Stimulated activated CD8-positive, alpha-beta memory T cell treated with anti-CD3 and anti-CD28 coated beads, Interleukin-4, amount 100 ng/mL, for 4 hours (primary cell): ENCODE results near the gene BPIFA3.

ENCODE experiments used
- DNase-seq, 2 donors: peaks; one replicate each; pipeline ENCODE4 v3.0.0-alpha.2; 2020; ENCODE audit warnings: low read depth in 2 of 2, low spot score in 1 of 2

The BPIFA3 gene

DNA sequence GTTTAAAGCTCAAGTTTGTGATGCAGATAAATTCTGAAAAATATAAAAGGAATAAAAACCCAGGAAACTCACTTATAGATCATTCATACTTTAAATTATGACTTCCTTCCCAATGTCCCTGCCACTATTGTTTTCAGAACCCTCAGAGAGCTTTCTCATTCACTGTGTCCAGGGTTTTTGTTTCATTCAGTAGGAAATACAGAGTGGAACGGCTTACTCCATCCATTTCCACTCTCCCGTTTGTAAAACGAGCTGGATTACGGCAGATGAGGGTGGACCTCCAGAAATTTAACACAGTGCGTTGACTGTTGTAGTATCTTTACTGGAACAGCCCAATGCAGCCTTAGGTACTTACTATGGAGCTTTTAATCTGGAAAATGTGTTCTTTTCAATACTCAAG, 42.2 kb downstream of the BPIFA3 start:
- no peak for DNase-seq

DNA sequence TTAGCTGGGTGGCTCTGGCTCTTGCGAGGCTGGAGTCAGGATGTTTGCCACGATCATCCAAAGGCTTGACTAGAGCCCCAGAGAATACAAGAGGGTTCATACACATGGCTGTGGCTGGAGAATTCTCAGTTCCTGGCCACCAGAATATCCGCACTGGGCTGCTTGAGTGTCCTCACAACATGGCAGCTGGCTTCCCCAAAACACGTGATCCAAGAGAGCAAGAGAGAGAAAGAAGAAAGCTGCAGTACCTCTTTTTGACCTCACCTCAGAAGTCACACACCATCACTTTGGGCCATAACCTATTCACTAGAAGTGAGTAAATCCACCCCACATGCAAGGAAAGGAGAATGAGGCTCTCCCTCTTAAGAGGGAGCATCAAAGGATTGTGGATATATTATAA, 44.3 kb downstream of the BPIFA3 start:
- no peak for DNase-seq

DNA sequence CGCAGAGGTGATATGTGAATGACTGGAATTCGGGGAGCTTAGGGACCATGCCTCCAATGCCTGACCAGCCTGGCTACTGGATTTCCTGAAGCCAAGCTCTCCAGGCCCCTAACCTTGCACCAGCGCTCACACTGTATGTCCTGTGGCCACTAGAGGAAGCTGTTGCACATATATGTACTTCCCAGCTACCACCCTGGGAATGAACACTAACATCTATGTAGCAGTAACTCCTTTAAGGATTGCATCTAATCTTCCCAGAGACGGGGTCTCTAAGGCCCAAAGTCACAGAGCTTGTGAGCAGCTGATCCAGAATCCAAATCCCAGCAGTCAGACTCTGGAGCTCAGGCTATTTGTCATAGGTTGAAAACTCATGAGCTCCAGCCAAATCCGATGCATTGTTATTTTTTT, 45.5 kb downstream of the BPIFA3 start:
- no peak for DNase-seq

DNA sequence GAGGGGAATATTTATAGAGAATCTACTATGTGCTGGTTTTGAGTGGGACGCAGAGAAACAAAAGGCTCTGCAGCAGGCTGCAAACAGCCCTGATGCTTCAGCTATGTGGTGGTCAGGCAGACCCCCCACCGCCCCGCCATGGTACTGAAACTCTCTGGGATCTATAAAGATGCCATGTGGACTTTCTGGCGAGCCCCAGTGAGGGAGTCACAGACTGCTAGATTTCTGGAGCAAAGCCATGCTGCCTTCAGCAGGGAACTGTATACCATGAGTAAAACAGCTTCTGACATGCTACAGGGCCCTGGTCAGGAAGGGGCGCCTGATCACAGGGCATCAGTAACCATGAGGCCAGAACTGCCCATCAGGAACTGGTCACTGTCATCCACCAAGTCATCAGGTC, 46.6 kb downstream of the BPIFA3 start:
- no peak for DNase-seq

DNA sequence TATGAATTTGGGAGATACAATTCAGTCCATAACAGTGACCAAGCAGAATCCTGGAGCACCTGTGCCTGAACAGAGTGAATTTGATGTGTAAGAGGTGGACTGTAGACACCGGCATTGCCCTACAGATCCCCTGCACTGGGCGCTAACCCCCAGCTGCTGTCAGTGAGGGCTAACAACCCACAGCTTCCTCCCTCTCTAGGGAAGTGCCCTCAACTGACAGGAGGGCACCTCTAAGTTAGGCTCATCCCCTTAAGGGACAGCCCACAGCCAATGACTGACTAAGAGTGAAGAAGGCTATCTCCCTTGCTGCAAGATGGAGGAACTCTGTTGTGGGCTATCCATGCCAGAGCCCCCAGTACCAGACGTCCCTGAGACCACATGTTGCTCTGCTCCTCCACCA, 50.5 kb downstream of the BPIFA3 start:
- no peak for DNase-seq

DNA sequence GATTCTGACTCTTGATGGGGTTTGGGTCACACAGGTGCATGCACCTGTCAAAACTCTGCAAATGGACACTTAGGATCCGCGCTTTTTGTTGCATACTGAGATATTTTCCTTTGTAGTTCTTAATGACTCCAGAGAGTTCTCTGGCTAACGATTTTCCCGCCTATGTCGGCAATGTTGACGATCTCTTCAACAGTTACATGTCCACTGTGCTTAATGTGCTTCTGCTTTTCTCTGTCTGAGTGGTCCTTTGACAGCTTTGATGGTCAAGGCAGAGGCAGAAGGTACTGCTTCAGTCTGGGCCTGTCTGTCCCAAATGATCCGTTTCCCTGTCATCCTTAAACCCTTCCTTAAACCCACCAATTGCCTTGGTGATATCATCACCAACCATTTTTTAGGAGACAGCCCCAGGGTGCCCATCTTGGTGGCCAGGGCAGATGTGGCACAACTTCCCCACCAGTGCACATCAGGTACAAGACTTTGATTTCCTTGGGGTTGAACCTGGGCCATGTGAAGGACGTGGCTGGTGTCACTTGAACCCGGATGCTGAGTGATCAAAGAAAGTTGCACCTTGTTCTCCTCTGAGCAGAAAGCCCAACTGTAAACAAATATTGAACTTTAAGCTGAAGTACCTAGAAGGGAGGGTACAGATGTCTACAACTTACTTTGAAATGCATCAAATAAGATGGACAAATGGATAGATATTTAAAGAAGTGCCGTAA, 55.2 kb downstream of the BPIFA3 start:
- no peak for DNase-seq

DNA sequence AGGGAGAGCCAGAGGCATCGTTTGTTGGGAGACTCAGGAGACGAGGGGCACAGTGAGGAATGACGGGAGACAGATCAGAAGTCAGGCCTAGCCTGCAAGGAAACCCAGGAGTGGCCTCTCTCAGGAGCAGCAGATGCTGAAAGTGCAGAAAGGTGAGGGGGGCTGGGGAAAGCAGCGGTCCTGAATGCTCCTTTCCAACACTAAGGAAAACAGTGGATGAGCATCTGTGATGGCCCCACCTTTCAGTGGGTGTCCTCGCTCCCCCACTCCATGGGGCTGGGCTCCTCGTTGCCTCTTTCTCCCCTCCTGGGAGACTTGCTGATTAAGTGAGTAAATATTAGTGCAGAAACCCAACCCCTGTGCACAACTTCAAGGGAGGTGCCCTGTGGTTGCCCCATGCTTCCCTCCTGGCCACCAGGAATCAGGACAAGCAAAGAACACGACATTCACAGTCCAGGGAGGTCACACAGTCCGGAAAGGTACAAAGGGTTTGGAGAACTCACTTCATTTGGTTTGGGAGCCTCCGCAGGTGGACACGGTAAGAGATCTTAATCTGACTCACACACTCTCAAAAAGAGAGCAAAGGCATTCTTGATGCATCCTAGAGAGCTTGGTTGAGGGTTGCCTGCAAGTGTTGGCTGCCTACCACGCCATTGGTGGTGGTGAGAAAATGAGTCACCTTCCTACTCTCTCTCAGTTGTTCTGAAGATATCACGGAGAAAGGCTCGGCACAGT, 56.1 kb downstream of the BPIFA3 start:
- no peak for DNase-seq

DNA sequence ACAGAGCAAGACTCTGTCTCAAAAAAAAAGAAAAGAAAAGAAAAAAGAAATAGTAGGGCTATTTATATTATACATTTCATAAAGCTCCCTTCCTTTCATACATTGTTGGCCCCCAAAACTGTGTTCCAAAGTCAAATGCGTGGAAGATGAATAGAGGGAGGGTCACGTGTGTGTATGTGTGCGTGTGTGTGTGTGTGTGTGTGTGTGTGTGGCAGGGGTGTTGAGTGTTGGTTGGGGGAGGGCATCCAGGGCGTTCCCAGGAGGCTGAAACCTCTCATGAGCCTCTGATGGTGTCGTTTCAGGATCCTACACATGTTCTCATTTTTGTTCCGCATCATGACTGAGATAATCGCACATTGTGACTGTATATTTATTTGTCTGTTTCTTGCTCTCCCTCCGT, 58.1 kb downstream of the BPIFA3 start:
- DNase-seq, result no peak

DNA sequence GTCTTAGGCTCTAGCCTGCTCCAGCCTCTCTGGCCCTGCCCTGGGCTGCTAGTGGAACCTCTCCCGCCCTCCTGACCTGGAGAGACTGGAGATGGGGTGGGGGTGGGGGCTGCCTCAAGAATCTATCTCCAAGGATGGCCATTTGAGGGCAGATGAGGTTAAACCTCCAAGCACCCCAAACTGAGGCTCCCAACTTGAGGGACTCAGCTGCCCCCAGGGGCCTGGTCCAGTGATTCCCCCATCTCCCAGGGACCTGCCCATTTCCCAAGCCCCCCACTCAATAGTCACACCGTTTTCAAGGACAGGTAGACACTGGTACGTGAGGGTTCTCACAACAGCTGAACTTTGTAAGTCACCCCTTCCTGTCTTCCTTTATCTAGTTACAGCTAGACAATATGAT, 58.7 kb downstream of the BPIFA3 start:
- no peak for DNase-seq

DNA sequence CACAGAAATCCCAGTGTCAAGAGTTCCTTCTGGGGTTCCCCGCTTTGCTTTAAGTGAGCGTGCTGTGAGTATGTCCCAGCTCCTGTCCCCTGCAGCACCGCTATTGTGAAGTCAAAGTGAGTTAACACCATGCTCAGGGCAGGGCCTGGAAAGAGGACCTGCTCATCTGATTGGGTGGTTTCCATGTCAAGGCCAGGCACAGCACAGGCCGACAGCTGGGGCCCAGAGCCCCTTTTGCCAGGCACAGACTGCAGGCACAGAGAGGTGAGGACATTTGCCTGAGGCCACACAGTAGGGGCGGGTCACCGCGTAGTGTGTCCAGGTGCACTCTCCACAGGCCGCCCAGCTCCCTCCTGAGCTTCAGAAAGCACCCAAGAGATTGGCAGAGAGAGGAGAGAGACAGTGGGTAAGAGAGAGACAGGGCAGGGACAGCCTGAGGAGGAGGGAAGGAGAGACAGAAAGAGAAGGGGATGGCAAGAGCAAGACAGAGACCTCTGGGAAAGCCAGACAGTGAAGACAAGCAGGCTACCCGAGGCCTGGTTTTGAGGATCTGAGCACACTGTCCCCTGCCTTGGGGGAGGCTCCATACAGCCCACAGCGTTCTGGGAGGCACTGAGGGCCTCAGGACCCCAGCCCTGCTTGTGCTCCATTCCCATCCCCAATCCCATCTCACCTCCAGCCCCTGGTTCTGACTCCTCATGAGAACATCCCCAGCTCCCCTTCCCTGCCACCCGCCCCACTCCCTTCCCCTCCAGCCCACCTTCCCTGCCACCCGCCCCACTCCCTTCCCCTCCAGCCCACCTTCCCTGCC, 59.4 kb downstream of the BPIFA3 start:
- no peak for DNase-seq
